ENCODE data around the gene DNAJB12.
A peak's percentile ranks its signal among the peaks of the same experiment; 100 is the strongest.
"Not testable (repeated sequence)": the region's sequence is repeated elsewhere in the genome, so short reads cannot be mapped to it uniquely, and the experiment has no call there.

DNAJB12 gene

GRCh38 chr10:72355214-72355555, 466 bp upstream of the DNAJB12 start:
- Histone ChIP-seq H3K9ac (ENCODE audit: low read depth in 1 of 2, low read length in 2 of 2) (peak overlapping the region; percentile 98), H3K4me3 (ENCODE audit: low read length in 2 of 2) (peak overlapping the region; percentile 96 to 99), H3K4me1 (ENCODE audit: control insufficient read depth in 2 of 2, insufficient read depth in 2 of 2, low read length in 2 of 2) (peaks cover 13 to 16% of the 10 kb centered on the region in 2 donors), H3K36me3 (ENCODE audit: control insufficient read depth in 2 of 2, insufficient read depth in 2 of 2, low read length in 2 of 2) (peaks cover 2 to 8% of the 10 kb centered on the region in 2 donors), H3K9me3 (ENCODE audit: control insufficient read depth in 2 of 2, low read length in 2 of 2) (no peaks in the 10 kb centered on the region), H3K27me3 (ENCODE audit: control insufficient read depth in 2 of 2, insufficient read depth in 2 of 2, low read length in 2 of 2) (no peaks in the 10 kb centered on the region), H3K27ac (ENCODE audit: low read depth in 2 of 2, low read length in 2 of 2) (peak overlapping the region; percentile 99 to 100)

DNA sequence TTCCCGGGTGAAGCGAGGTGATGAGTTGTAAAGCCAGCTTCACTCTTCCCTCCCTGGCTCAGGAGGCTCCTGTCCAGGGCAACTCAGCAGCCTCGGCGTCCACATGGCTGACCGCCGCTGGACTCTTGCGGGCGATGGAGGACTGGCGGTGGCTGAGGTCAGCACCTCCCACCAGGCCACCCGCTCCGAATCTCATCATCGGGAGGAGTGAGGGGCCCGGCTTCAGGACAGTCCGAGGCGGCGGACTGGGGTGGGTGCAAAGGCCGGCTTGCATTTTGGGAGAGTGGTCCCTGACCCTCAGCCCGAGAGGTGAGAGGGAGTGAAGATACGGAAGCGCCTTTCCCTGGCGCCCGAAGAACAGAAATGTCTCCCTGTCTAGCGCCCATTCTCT, 759 bp downstream of the DNAJB12 start:
- Histone ChIP-seq H3K27ac (ENCODE audit: low read depth in 2 of 2, low read length in 2 of 2) (peak overlapping the region; percentile 99 to 100), H3K27me3 (ENCODE audit: control insufficient read depth in 2 of 2, insufficient read depth in 2 of 2, low read length in 2 of 2) (no peaks in the 10 kb centered on the region), H3K36me3 (ENCODE audit: control insufficient read depth in 2 of 2, insufficient read depth in 2 of 2, low read length in 2 of 2) (peaks cover 3 to 10% of the 10 kb centered on the region in 2 donors), H3K4me3 (ENCODE audit: low read length in 2 of 2) (peak overlapping the region; percentile 96 to 99), H3K9me3 (ENCODE audit: control insufficient read depth in 2 of 2, low read length in 2 of 2) (no peaks in the 10 kb centered on the region), H3K9ac (ENCODE audit: low read depth in 1 of 2, low read length in 2 of 2) (peak overlapping the region; percentile 98), H3K4me1 (ENCODE audit: control insufficient read depth in 2 of 2, insufficient read depth in 2 of 2, low read length in 2 of 2) (peaks cover 13 to 16% of the 10 kb centered on the region in 2 donors)

- Histone ChIP-seq H3K36me3 (ENCODE audit: control insufficient read depth in 2 of 2, insufficient read depth in 2 of 2, low read length in 2 of 2) (peaks cover 7 to 16% of the 10 kb centered on the region in 2 donors), H3K27ac (ENCODE audit: low read depth in 2 of 2, low read length in 2 of 2) (peak overlapping the region; percentile 99 to 100), H3K27me3 (ENCODE audit: control insufficient read depth in 2 of 2, insufficient read depth in 2 of 2, low read length in 2 of 2) (no peaks in the 10 kb centered on the region), H3K4me3 (ENCODE audit: low read length in 2 of 2) (peak overlapping the region; percentile 96 to 99), H3K4me1 (ENCODE audit: control insufficient read depth in 2 of 2, insufficient read depth in 2 of 2, low read length in 2 of 2) (peaks cover 13 to 16% of the 10 kb centered on the region in 2 donors), H3K9me3 (ENCODE audit: control insufficient read depth in 2 of 2, low read length in 2 of 2) (no peaks in the 10 kb centered on the region), H3K9ac (ENCODE audit: low read depth in 1 of 2, low read length in 2 of 2) (peak overlapping the region; percentile 98)
Observed at GRCh38 chr10:72353028-72353964, 1.4 kb downstream of the DNAJB12 start.

- Histone ChIP-seq H3K4me3 (ENCODE audit: low read length in 2 of 2) (no peak overlapping the region), H3K27ac (ENCODE audit: low read depth in 2 of 2, low read length in 2 of 2) (no peak overlapping the region), H3K4me1 (ENCODE audit: control insufficient read depth in 2 of 2, insufficient read depth in 2 of 2, low read length in 2 of 2) (peaks cover 13 to 16% of the 10 kb centered on the region in 2 donors), H3K9me3 (ENCODE audit: control insufficient read depth in 2 of 2, low read length in 2 of 2) (no peaks in the 10 kb centered on the region), H3K36me3 (ENCODE audit: control insufficient read depth in 2 of 2, insufficient read depth in 2 of 2, low read length in 2 of 2) (peaks cover 10 to 18% of the 10 kb centered on the region in 2 donors), H3K9ac (ENCODE audit: low read depth in 1 of 2, low read length in 2 of 2) (no peak overlapping the region), H3K27me3 (ENCODE audit: control insufficient read depth in 2 of 2, insufficient read depth in 2 of 2, low read length in 2 of 2) (no peaks in the 10 kb centered on the region)
Observed at GRCh38 chr10:72351479-72351878, 3.2 kb downstream of the DNAJB12 start.

- H3K27me3 ChIP-seq (ENCODE audit: control insufficient read depth in 2 of 2, insufficient read depth in 2 of 2, low read length in 2 of 2), result no peaks in the 10 kb centered on the region
- H3K4me1 ChIP-seq (ENCODE audit: control insufficient read depth in 2 of 2, insufficient read depth in 2 of 2, low read length in 2 of 2), result peaks cover 9 to 12% of the 10 kb centered on the region in 2 donors
- no peaks in the 10 kb centered on the region for H3K9me3 ChIP-seq (ENCODE audit: control insufficient read depth in 2 of 2, low read length in 2 of 2)
- peaks cover 10 to 21% of the 10 kb centered on the region in 2 donors for H3K36me3 ChIP-seq (ENCODE audit: control insufficient read depth in 2 of 2, insufficient read depth in 2 of 2, low read length in 2 of 2)
- H3K4me3 ChIP-seq (ENCODE audit: low read length in 2 of 2), result no peak overlapping the region
- H3K9ac ChIP-seq (ENCODE audit: low read depth in 1 of 2, low read length in 2 of 2), result no peak overlapping the region
- no peak overlapping the region for H3K27ac ChIP-seq (ENCODE audit: low read depth in 2 of 2, low read length in 2 of 2)
Observed at GRCh38 chr10:72349438-72349837, 5.3 kb downstream of the DNAJB12 start.

- H3K27ac ChIP-seq (ENCODE audit: low read depth in 2 of 2, low read length in 2 of 2), result no peak overlapping the region
Observed at GRCh38 chr10:72348282-72348681, 6.4 kb downstream of the DNAJB12 start.

GRCh38 chr10:72346117-72346516, 8.6 kb downstream of the DNAJB12 start:
- H3K9ac ChIP-seq (ENCODE audit: low read depth in 1 of 2, low read length in 2 of 2); H3K9me3 ChIP-seq (ENCODE audit: control insufficient read depth in 2 of 2, low read length in 2 of 2); H3K27me3 ChIP-seq (ENCODE audit: control insufficient read depth in 2 of 2, insufficient read depth in 2 of 2, low read length in 2 of 2); H3K4me1 ChIP-seq (ENCODE audit: control insufficient read depth in 2 of 2, insufficient read depth in 2 of 2, low read length in 2 of 2); H3K27ac ChIP-seq (ENCODE audit: low read depth in 2 of 2, low read length in 2 of 2); H3K4me3 ChIP-seq (ENCODE audit: low read length in 2 of 2): not testable (repeated sequence)
- H3K36me3 ChIP-seq (ENCODE audit: control insufficient read depth in 2 of 2, insufficient read depth in 2 of 2, low read length in 2 of 2), result peaks cover 28 to 36% of the 10 kb centered on the region in 2 donors

More at GRCh38 chr10:72348282-72348681, 6.4 kb downstream of the DNAJB12 start:
- H3K4me1 ChIP-seq (ENCODE audit: control insufficient read depth in 2 of 2, insufficient read depth in 2 of 2, low read length in 2 of 2), result peaks cover 4 to 6% of the 10 kb centered on the region in 2 donors
- no peak overlapping the region for H3K4me3 ChIP-seq (ENCODE audit: low read length in 2 of 2)
- H3K9me3 ChIP-seq (ENCODE audit: control insufficient read depth in 2 of 2, low read length in 2 of 2), result no peaks in the 10 kb centered on the region
- H3K9ac ChIP-seq (ENCODE audit: low read depth in 1 of 2, low read length in 2 of 2), result no peak overlapping the region
- H3K36me3 ChIP-seq (ENCODE audit: control insufficient read depth in 2 of 2, insufficient read depth in 2 of 2, low read length in 2 of 2), result peaks cover 13 to 28% of the 10 kb centered on the region in 2 donors
- H3K27me3 ChIP-seq (ENCODE audit: control insufficient read depth in 2 of 2, insufficient read depth in 2 of 2, low read length in 2 of 2), result no peaks in the 10 kb centered on the region

DNA sequence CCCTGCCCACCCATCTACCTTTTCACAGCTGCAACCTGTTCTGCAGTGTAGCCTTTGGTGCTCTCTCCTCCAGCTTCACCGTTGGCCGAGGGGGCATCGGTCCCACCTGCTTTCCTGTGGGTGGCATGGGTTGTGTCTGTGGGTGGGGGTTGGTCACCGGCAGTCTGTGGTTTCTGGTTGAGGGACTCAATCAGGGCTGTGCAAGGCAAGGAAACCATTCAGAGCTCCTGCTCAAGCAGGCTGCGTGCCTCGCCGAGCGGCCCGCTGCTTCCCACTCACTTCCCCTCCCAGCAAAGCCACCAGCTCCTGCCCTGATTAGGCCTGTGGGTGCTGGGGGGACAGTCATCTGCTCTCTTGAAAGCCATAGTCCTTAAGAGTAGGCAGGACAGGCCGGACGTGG, 9.8 kb downstream of the DNAJB12 start:
- no peaks in the 10 kb centered on the region for H3K27me3 ChIP-seq (ENCODE audit: control insufficient read depth in 2 of 2, insufficient read depth in 2 of 2, low read length in 2 of 2)
- H3K4me1 ChIP-seq (ENCODE audit: control insufficient read depth in 2 of 2, insufficient read depth in 2 of 2, low read length in 2 of 2), result peaks cover 0 to 4% of the 10 kb centered on the region in 2 donors
- no peak overlapping the region for H3K27ac ChIP-seq (ENCODE audit: low read depth in 2 of 2, low read length in 2 of 2)
- no peak overlapping the region for H3K9ac ChIP-seq (ENCODE audit: low read depth in 1 of 2, low read length in 2 of 2)
- H3K9me3 ChIP-seq (ENCODE audit: control insufficient read depth in 2 of 2, low read length in 2 of 2), result no peaks in the 10 kb centered on the region
- H3K36me3 ChIP-seq (ENCODE audit: control insufficient read depth in 2 of 2, insufficient read depth in 2 of 2, low read length in 2 of 2), result peaks cover 35 to 38% of the 10 kb centered on the region in 2 donors
- H3K4me3 ChIP-seq (ENCODE audit: low read length in 2 of 2), result no peak overlapping the region

- Histone ChIP-seq H3K4me1 (ENCODE audit: control insufficient read depth in 2 of 2, insufficient read depth in 2 of 2, low read length in 2 of 2) (peaks cover 0 to 4% of the 10 kb centered on the region in 2 donors), H3K9me3 (ENCODE audit: control insufficient read depth in 2 of 2, low read length in 2 of 2) (no peaks in the 10 kb centered on the region), H3K27ac (ENCODE audit: low read depth in 2 of 2, low read length in 2 of 2) (no peak overlapping the region), H3K9ac (ENCODE audit: low read depth in 1 of 2, low read length in 2 of 2) (no peak overlapping the region), H3K4me3 (ENCODE audit: low read length in 2 of 2) (no peak overlapping the region), H3K27me3 (ENCODE audit: control insufficient read depth in 2 of 2, insufficient read depth in 2 of 2, low read length in 2 of 2) (no peaks in the 10 kb centered on the region), H3K36me3 (ENCODE audit: control insufficient read depth in 2 of 2, insufficient read depth in 2 of 2, low read length in 2 of 2) (peaks cover 36 to 37% of the 10 kb centered on the region in 2 donors)
Observed at GRCh38 chr10:72342911-72343310, 11.8 kb downstream of the DNAJB12 start.

- Histone ChIP-seq H3K4me1 (ENCODE audit: control insufficient read depth in 2 of 2, insufficient read depth in 2 of 2, low read length in 2 of 2) (peaks cover 12 to 16% of the 10 kb centered on the region in 2 donors), H3K36me3 (ENCODE audit: control insufficient read depth in 2 of 2, insufficient read depth in 2 of 2, low read length in 2 of 2) (peaks cover 49 to 56% of the 10 kb centered on the region in 2 donors), H3K9ac (ENCODE audit: low read depth in 1 of 2, low read length in 2 of 2) (no peak overlapping the region)
Observed at GRCh38 chr10:72340510-72341261, 14.0 kb downstream of the DNAJB12 start.

More at GRCh38 chr10:72340510-72341261, 14.0 kb downstream of the DNAJB12 start:
- no peak overlapping the region for H3K27ac ChIP-seq (ENCODE audit: low read depth in 2 of 2, low read length in 2 of 2)
- H3K4me3 ChIP-seq (ENCODE audit: low read length in 2 of 2), result no peak overlapping the region
- no peaks in the 10 kb centered on the region for H3K9me3 ChIP-seq (ENCODE audit: control insufficient read depth in 2 of 2, low read length in 2 of 2)
- no peaks in the 10 kb centered on the region for H3K27me3 ChIP-seq (ENCODE audit: control insufficient read depth in 2 of 2, insufficient read depth in 2 of 2, low read length in 2 of 2)
